Endothelial cell of coronary artery (primary cell): ENCODE data around the gene BMP3. TPM values are rescaled to one million over a fixed set of nuclear protein-coding genes. Genes with fewer than 3 reads are reported as not detected.

Experiments
- total RNA-seq: library from RNA; depleted of rRNA; stranded (reverse); fragments of >200 nt; gene quantifications from 2 replicates; pipeline ENCODE4 v1.2.3, GENCODE V29; 2014

Gene BMP3, protein sequence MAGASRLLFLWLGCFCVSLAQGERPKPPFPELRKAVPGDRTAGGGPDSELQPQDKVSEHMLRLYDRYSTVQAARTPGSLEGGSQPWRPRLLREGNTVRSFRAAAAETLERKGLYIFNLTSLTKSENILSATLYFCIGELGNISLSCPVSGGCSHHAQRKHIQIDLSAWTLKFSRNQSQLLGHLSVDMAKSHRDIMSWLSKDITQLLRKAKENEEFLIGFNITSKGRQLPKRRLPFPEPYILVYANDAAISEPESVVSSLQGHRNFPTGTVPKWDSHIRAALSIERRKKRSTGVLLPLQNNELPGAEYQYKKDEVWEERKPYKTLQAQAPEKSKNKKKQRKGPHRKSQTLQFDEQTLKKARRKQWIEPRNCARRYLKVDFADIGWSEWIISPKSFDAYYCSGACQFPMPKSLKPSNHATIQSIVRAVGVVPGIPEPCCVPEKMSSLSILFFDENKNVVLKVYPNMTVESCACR
- total RNA-seq, result under 0.01 TPM in 1 of 2 replicates, not detected in the other

DNA sequence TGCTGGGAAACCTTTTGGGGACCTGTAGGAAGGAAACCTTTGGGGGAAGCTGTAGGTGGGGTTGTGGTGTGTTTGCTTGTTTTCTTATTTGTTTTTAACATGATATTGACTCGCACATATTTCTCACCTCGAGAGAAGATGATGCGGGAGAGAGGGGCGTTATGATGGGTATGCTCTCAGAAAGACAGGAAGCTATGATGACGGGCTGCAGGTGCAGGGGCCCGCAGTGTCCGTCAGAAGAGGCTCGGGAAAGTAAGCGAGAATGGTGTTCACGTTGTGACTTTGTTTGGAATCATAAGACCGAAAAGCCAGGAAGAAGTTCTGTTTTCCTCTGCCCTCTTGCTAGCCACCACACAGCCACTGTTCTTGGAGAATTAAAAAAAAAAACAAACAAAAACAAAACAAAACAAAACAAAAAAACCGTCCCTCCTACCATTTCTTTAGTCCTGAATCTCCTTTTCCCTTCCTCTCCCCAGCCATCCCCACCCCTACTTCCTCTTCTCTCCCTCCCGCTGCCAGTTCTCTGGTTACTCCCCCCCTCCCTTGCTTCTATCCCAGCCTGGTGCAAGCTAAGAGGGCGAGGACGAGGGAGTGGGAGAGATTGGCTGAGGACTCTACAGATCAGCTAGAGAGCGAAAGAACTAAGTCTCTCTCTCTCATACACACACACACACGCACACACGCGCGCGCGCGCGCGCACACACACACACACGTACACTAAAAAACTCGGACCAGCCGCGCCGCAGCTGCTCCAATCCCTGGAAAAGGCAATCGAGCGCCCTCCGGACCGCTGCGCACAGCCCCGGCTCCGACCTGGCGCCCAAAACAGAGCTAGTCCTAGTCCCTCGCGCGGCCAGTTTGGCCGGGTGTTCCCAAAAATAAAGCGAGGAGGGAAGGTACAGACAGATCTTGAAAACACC, at the start of gene BMP3:
Gene BMP3, plus strand, starts transcription at position 648 of the 920 bp plus-strand sequence. CDS start 577 bp downstream, outside the sequence.

Other genes starting within 250 kb of the BMP3 start
- 0.09 TPM in 1 of 2 replicates, not detected in the other for gene PRKG2, start 184.5 kb downstream of the BMP3 start, total RNA-seq